Breast epithelium (tissue), 3 donors: Measurements from ENCODE around the gene OR5K3.

Source experiments
- CTCF ChIP-seq, 3 donors: fragments of 450-650 bp; IDR thresholded peaks; one replicate each; pipeline ENCODE4 v1.5.1; 2016 to 2017; ENCODE audit warnings: antibody characterized with exemption in 3 of 3, mild to moderate bottlenecking in 3 of 3, moderate library complexity in 3 of 3
- POLR2A ChIP-seq: fragments of 450-650 bp; IDR thresholded peaks from one replicate; pipeline ENCODE4 v1.6.1; 2016; ENCODE audit warnings: antibody characterized with exemption, mild to moderate bottlenecking, moderate library complexity

GRCh38 chr3:98388147-98388546, 2.3 kb upstream of the OR5K3 start:
- TF ChIP-seq CTCF (IDR thresholded peaks at IDR 0.05) (no peak), POLR2A (no peak)
